Prostate gland (tissue), 2 donors: ENCODE results near the gene RALGPS1. TPM values are rescaled to one million over a fixed set of nuclear protein-coding genes. Genes with fewer than 3 reads are reported as not detected.
A peak's percentile ranks its signal among the peaks of the same experiment; 100 is the strongest.

Source experiments
- DNase-seq: peaks from one replicate; pipeline ENCODE4 v3.0.0-alpha.2; 2019; ENCODE audit warnings: low spot score
- H3K27ac ChIP-seq, 2 donors: fragments of 200-600 bp; sonication (generic); 2 replicates each; pipeline ENCODE4 v1.5.1; 2017 to 2019
- H3K27me3 ChIP-seq: fragments of 200-600 bp; sonication (generic); replicated peaks from 2 replicates; pipeline ENCODE4 v1.5.1; 2019; ENCODE audit not compliant: insufficient read depth
- H3K36me3 ChIP-seq, 2 donors: fragments of 200-600 bp; sonication (generic); 1 replicate in 1 of 2; 2 replicates in 1 of 2; pipeline versions ENCODE4 v1.5.1 to v1.8.1; 2017 to 2019
- H3K4me1 ChIP-seq: fragments of 200-600 bp; sonication (generic); replicated peaks from 2 replicates; pipeline ENCODE4 v1.5.1; 2019
- H3K4me3 ChIP-seq, 2 donors: fragments of 200-600 bp; sonication (generic); 2 replicates each; pipeline ENCODE4 v1.5.1; 2017 to 2019
- H3K9me3 ChIP-seq: fragments of 200-600 bp; sonication (generic); 2 replicates; pipeline ENCODE4 v1.5.1; 2017
- CTCF ChIP-seq, 4 experiments: fragments of 200-600 bp in 2 of 4; fragments of 450-650 bp in 2 of 4; sonication (generic) in 2 of 4; IDR thresholded peaks; 1 replicate in 3 of 4; 2 replicates in 1 of 4; pipeline ENCODE4 v1.5.1; 2016 to 2019; ENCODE audit warnings: antibody characterized with exemption in 4 of 4, mild to moderate bottlenecking in 2 of 4, moderate library complexity in 2 of 4
- POLR2A ChIP-seq: fragments of 450-650 bp; IDR thresholded peaks from one replicate; pipeline ENCODE4 v1.6.1; 2016; ENCODE audit warnings: antibody characterized with exemption, mild to moderate bottlenecking
- POLR2AphosphoS5 ChIP-seq: sonication (generic); formaldehyde crosslinking; IDR thresholded peaks from one replicate; pipeline ENCODE4 v1.6.1; 2017; ENCODE audit warnings: antibody characterized with exemption
- WGBS: methylation state at CpG from one replicate; pipeline ENCODE4 v1.1.5; 2018; 5-methylcytosine and 5-hydroxymethylcytosine counted together
- intact Hi-C: fragments of 100-400 bp; cut with DNase I; formaldehyde crosslinking; loops from one replicate; pipeline ENCODE4 v1.14.2; 2022
- total RNA-seq, 2 donors: library from RNA; depleted of rRNA; stranded (reverse); fragments of >200 nt; gene quantifications; one replicate each; pipeline ENCODE4 v1.1.0, GENCODE V29; 2016

RALGPS1 gene
- total RNA-seq, 2 donors from 2014 or later = 14.7 to 20.7 TPM

- no peak for TF ChIP-seq CTCF (IDR thresholded peaks at IDR 0.05)
- no peak for TF ChIP-seq POLR2AphosphoS5
- no peak for TF ChIP-seq POLR2A
- Histone ChIP-seq H3K27me3 (no peaks in the 10 kb centered on the region), H3K4me1 (no peaks in the 10 kb centered on the region), H3K27ac (no peak overlapping the region), H3K36me3 (no peaks in the 10 kb centered on the region), H3K9me3 (no peaks in the 10 kb centered on the region), H3K4me3 (no peak overlapping the region)
- DNase-seq = no peak
- 100% methylated on average over 1 of the region's 1 CpG for WGBS
- intact Hi-C loops = no loop called here
Measured at GRCh38 chr9:127193483-127193882, 278.9 kb downstream of the RALGPS1 start.

DNA sequence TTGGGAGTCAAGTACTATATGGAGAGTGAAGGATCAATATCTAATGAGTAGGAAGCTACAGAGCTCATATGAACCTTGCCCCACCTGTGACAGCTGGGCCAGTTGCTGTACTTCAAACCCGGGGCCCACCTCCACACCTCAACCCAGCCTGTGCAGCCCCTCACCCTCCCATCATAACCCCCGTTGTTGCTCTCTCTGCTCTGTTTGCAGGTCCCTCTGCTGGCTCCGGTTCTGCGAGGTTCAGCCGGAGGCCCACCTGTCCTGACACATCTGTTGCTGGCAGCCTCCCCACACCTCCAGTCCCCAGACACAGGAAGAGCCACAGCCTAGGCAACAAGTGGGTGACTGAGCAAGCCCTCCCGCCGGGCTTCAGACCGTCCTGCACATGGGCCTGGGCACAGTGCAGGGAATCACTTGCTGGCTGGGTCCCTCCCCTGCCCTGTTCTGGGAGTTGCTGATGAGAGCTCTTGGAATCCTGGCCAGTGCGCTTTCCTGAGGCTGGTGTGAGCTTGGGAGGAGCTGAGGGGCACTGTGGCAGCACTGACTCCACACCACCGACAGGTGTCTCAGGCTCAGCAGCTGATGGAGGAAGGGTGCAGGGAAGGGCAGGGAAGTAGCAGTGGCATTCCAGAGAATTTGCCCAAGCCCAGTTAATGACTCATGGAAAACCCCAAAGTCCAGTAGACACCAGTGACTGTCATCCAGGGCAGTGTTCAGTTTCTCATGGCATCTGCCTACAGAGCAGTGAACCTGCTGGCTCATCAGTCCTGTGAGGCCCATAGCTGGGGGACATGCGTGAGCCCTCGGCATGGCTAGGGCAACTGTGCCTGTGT, 280.5 kb downstream of the RALGPS1 start:
- 73% methylated on average over 12 of the region's 12 CpGs for WGBS
- Histone ChIP-seq H3K4me3 (no peak overlapping the region), H3K4me1 (no peaks in the 10 kb centered on the region), H3K36me3 (no peaks in the 10 kb centered on the region), H3K27me3 (no peaks in the 10 kb centered on the region), H3K9me3 (no peaks in the 10 kb centered on the region), H3K27ac (no peak overlapping the region)
- intact Hi-C loops = loop anchor here (5.0 kb wide), 2 partner anchors 173 to 233 kb away; no protein-coding TSS in a partner anchor
- no peak for DNase-seq
- TF ChIP-seq CTCF (IDR thresholded peaks at IDR 0.05) = peak in 1 of 4 experiments; percentile 12
- no peak for TF ChIP-seq POLR2A
- TF ChIP-seq POLR2AphosphoS5 = no peak

DNA sequence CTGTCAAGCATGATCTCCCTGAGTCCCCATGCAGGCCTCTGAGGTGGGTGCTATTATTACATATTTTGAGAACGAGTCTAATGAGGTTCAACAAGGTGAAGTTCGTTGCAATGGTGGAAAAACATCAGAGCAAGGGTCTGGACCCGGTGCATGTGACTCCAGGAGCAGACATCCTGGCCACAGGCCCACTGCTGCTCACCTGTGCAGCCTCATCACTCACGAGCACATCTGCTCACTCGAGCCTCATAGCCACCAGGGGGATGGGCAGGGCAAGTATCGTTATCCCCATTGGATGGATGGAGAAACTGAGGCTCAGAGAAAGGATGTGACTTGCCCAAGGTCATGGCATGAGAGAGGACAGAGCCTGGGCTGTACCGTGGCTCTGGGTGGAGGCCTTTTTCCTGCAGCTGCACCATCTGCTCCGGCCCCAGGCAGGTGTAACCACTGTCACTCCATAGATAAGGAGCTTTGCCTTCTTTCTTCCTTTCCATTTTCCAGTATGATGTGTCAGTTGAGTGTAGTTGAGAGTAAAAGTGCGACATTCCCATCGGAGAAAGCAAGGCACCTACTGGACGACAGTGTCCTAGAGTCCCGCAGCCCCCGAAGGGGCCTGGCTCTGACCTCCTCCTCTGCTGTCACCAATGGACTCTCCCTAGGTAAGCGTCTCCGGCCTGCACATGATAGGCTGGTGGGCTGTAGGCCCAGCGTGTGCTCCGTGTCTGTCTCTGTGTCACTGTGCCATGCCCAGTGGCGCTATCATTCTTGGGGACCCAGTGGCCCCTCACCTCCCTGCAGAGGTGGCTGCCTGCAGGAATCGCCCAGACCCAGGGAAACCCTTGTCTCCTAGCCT, 281.6 kb downstream of the RALGPS1 start:
- Histone ChIP-seq H3K4me1 (no peaks in the 10 kb centered on the region), H3K4me3 (no peak overlapping the region), H3K27ac (no peak overlapping the region), H3K9me3 (no peaks in the 10 kb centered on the region), H3K27me3 (no peaks in the 10 kb centered on the region), H3K36me3 (no peaks in the 10 kb centered on the region)
- TF ChIP-seq CTCF (IDR thresholded peaks at IDR 0.05) = no peak
- no peak for TF ChIP-seq POLR2A
- no peak for TF ChIP-seq POLR2AphosphoS5
- no peak for DNase-seq
- 91% methylated on average over 18 of the region's 19 CpGs for WGBS
- intact Hi-C loops = loop anchor here (5.0 kb wide), 2 partner anchors 174 to 234 kb away; no protein-coding TSS in a partner anchor

GRCh38 chr9:127196826-127197145, 282.2 kb downstream of the RALGPS1 start:
- 56% methylated on average over 2 of the region's 3 CpGs for WGBS
- no peaks in the 10 kb centered on the region for H3K4me1 ChIP-seq
- H3K27me3 ChIP-seq = no peaks in the 10 kb centered on the region
- intact Hi-C loops = loop anchor here (5.0 kb wide), 2 partner anchors 174 to 234 kb away; no protein-coding TSS in a partner anchor
- H3K4me3 ChIP-seq = no peak overlapping the region
- no peak for TF ChIP-seq POLR2A
- no peak for TF ChIP-seq POLR2AphosphoS5
- TF ChIP-seq CTCF (IDR thresholded peaks at IDR 0.05) = no peak
- no peaks in the 10 kb centered on the region for H3K36me3 ChIP-seq
- no peak overlapping the region for H3K27ac ChIP-seq
- no peaks in the 10 kb centered on the region for H3K9me3 ChIP-seq
- no peak for DNase-seq
